ENCODE measurements around the gene TBCE. TPM values are rescaled to one million over a fixed set of nuclear protein-coding genes. Genes with fewer than 3 reads are reported as not detected.
"Not testable (repeated sequence)": the region's sequence is repeated elsewhere in the genome, so short reads cannot be mapped to it uniquely, and the experiment has no call there.

Gene TBCE
- total and polyA plus RNA-seq, 2 donors (not counting 1 experiment from before 2014, with no cell fraction given): 15.2 to 22.1 TPM

DNA sequence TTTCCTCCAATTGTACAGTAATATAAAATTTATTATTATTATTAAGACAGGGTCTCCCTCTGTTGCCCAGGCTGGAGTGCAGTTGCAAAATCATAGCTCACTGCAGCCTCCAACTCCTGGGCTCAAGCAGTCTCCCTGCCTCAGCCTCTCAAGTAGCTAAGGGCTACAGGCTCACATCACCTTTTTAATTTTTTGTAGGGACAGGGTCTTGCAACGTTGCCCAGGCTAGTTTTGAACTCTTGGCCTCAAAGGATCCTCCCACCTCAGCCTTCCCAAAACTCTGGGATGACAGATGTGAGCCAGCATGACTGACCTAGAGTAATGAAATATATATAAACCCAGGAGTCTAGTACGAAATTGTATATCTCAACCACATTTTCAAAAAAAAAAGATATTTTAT lies 87.9 kb downstream of the TBCE start:
- Mint-ChIP-seq H3K4me1 (no peaks in the 10 kb centered on the region), H3K27me3 (no peaks in the 10 kb centered on the region), H3K9me3 (ENCODE audit: insufficient read depth) (no peaks in the 10 kb centered on the region), H3K27ac (no peak overlapping the region), H3K4me3 (no peak overlapping the region)
- H3K4me1 ChIP-seq (ENCODE audit: control insufficient read depth in 2 of 2, insufficient read depth in 2 of 2, low read length in 2 of 2): no peaks in the 10 kb centered on the region
- no peaks in the 10 kb centered on the region for H3K79me2 ChIP-seq (ENCODE audit: control insufficient read depth, insufficient read depth, low read length)
- no peak overlapping the region for H3K27ac ChIP-seq (ENCODE audit: low read length in 2 of 2)
- DNase-seq (no peak), ATAC-seq (ENCODE audit: low read depth) (no peak)
- POLR2A ChIA-PET: no interaction called here
- H3K9me3 ChIP-seq (ENCODE audit: control extremely low read depth in 1 of 3, control insufficient read depth in 2 of 3, insufficient read depth in 1 of 3, low read length in 2 of 3): no peaks in the 10 kb centered on the region
- WGBS (ENCODE audit: insufficient coverage): no CpG with 5 or more reads among the region's 2 CpGs
- CTCF ChIA-PET: no interaction called here
- no peak overlapping the region for H2AFZ ChIP-seq (ENCODE audit: insufficient read depth, low read depth, low read length, poor library complexity, severe bottlenecking)
- no peak overlapping the region for H3K9ac ChIP-seq (ENCODE audit: low read length)
- H3K36me3 ChIP-seq (replicated peaks in 1 of 2; ENCODE audit: control extremely low read depth in 1 of 2, control insufficient read depth in 1 of 2, extremely low read depth in 1 of 2, insufficient read depth in 2 of 2, low read length in 1 of 2): peaks cover 3 to 7% of the 10 kb centered on the region in 2 experiments
- H3K27me3 ChIP-seq (replicated peaks in 1 of 4; ENCODE audit: control extremely low read depth in 1 of 4, control insufficient read depth in 3 of 4, insufficient read depth in 4 of 4, low read length in 3 of 4): no peaks in the 10 kb centered on the region
- no peak for TF ChIP-seq EZH2 (IDR thresholded peaks at IDR 0.05; ENCODE audit: borderline replicate concordance, insufficient read depth, low read depth, low read length, poor library complexity, severe bottlenecking)
- TF ChIP-seq, protein P1, sequence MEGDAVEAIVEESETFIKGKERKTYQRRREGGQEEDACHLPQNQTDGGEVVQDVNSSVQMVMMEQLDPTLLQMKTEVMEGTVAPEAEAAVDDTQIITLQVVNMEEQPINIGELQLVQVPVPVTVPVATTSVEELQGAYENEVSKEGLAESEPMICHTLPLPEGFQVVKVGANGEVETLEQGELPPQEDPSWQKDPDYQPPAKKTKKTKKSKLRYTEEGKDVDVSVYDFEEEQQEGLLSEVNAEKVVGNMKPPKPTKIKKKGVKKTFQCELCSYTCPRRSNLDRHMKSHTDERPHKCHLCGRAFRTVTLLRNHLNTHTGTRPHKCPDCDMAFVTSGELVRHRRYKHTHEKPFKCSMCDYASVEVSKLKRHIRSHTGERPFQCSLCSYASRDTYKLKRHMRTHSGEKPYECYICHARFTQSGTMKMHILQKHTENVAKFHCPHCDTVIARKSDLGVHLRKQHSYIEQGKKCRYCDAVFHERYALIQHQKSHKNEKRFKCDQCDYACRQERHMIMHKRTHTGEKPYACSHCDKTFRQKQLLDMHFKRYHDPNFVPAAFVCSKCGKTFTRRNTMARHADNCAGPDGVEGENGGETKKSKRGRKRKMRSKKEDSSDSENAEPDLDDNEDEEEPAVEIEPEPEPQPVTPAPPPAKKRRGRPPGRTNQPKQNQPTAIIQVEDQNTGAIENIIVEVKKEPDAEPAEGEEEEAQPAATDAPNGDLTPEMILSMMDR (IDR thresholded peaks at IDR 0.05): no peak
- intact Hi-C loops (cut with micrococcal nuclease): no loop called here
- no peak overlapping the region for H3K4me2 ChIP-seq (replicated peaks; ENCODE audit: low read depth, low read length, poor library complexity, severe bottlenecking)
- no peaks in the 10 kb centered on the region for H4K20me1 ChIP-seq (ENCODE audit: control insufficient read depth, insufficient read depth, low read length, poor library complexity, severe bottlenecking)
- H3K4me3 ChIP-seq (ENCODE audit: control extremely low read depth in 1 of 5, extremely low read depth in 1 of 5, insufficient read depth in 1 of 5, low read depth in 2 of 5, low read length in 4 of 5): no peak overlapping the region

DNA sequence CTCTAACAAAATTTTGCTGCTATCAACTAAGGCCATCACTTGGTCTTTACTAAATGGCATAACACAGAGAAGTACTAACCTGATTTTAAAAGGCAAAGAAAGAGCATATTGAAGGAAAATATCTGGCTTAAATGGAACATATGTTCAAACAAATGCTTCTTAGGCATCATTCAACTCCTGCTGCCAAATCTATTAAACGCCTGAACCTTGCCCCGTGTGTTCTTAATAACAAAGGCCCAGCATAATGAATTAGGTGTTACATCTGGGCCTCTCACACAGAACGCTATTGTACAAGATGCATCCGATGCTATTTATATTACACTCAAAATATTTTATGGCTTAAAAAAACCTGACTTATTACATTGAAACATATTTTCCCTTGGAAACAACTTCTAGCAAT lies 88.6 kb downstream of the TBCE start:
- ATAC-seq (ENCODE audit: low read depth) (no peak), DNase-seq (no peak)
- Histone ChIP-seq H3K27me3 (replicated peaks in 1 of 4; ENCODE audit: control extremely low read depth in 1 of 4, control insufficient read depth in 3 of 4, insufficient read depth in 4 of 4, low read length in 3 of 4) (no peaks in the 10 kb centered on the region), H3K4me2 (replicated peaks; ENCODE audit: low read depth, low read length, poor library complexity, severe bottlenecking) (no peak overlapping the region), H3K79me2 (ENCODE audit: control insufficient read depth, insufficient read depth, low read length) (no peaks in the 10 kb centered on the region), H3K9me3 (ENCODE audit: control extremely low read depth in 1 of 3, control insufficient read depth in 2 of 3, insufficient read depth in 1 of 3, low read length in 2 of 3) (no peaks in the 10 kb centered on the region), H3K9ac (ENCODE audit: low read length) (no peak overlapping the region), H2AFZ (ENCODE audit: insufficient read depth, low read depth, low read length, poor library complexity, severe bottlenecking) (no peak overlapping the region), H3K4me1 (ENCODE audit: control insufficient read depth in 2 of 2, insufficient read depth in 2 of 2, low read length in 2 of 2) (no peaks in the 10 kb centered on the region), H3K36me3 (replicated peaks in 1 of 2; ENCODE audit: control extremely low read depth in 1 of 2, control insufficient read depth in 1 of 2, extremely low read depth in 1 of 2, insufficient read depth in 2 of 2, low read length in 1 of 2) (peaks cover 3% of the 10 kb centered on the region in 2 experiments), H3K27ac (ENCODE audit: low read length in 2 of 2) (no peak overlapping the region), H3K4me3 (ENCODE audit: control extremely low read depth in 1 of 5, extremely low read depth in 1 of 5, insufficient read depth in 1 of 5, low read depth in 2 of 5, low read length in 4 of 5) (no peak overlapping the region), H4K20me1 (ENCODE audit: control insufficient read depth, insufficient read depth, low read length, poor library complexity, severe bottlenecking) (no peaks in the 10 kb centered on the region)
- intact Hi-C loops (cut with micrococcal nuclease): no loop called here
- Mint-ChIP-seq H3K27ac (no peak overlapping the region), H3K4me3 (no peak overlapping the region), H3K27me3 (no peaks in the 10 kb centered on the region), H3K4me1 (no peaks in the 10 kb centered on the region), H3K9me3 (ENCODE audit: insufficient read depth) (no peaks in the 10 kb centered on the region)
- ChIA-PET POLR2A (no interaction called here), CTCF (no interaction called here)
- WGBS (ENCODE audit: insufficient coverage): 100% methylated on average over 2 of the region's 4 CpGs
- TF ChIP-seq EZH2 (IDR thresholded peaks at IDR 0.05; ENCODE audit: borderline replicate concordance, insufficient read depth, low read depth, low read length, poor library complexity, severe bottlenecking): no peak
- TF ChIP-seq, protein P1 (IDR thresholded peaks at IDR 0.05): no peak

DNA sequence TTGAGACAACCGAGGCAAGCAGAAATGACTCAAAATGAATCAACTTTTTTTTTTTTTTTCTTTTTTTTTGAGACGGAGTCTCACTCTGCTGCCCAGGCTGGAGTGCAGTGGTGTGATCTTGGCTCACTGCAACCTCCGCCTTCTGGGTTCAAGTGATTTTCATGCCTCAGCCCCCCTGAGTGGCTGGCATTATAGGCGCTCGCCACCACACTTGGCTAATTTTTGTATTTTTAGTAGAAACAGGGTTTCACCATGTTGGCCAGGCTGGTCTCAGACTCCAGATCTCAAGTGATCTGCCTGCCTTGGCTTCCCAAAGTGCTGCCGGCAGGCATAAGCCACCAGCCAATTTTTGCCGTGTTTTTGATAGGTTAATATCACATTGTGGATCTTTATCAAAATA lies 90.6 kb downstream of the TBCE start:
- H4K20me1 ChIP-seq (ENCODE audit: control insufficient read depth, insufficient read depth, low read length, poor library complexity, severe bottlenecking); intact Hi-C loops (cut with micrococcal nuclease); H3K27me3 ChIP-seq (replicated peaks in 1 of 4; ENCODE audit: control extremely low read depth in 1 of 4, control insufficient read depth in 3 of 4, insufficient read depth in 4 of 4, low read length in 3 of 4); DNase-seq; H3K79me2 ChIP-seq (ENCODE audit: control insufficient read depth, insufficient read depth, low read length); H3K27ac ChIP-seq (ENCODE audit: low read length in 2 of 2); POLR2A ChIA-PET; H3K9me3 ChIP-seq (ENCODE audit: control extremely low read depth in 1 of 3, control insufficient read depth in 2 of 3, insufficient read depth in 1 of 3, low read length in 2 of 3); H3K36me3 ChIP-seq (replicated peaks in 1 of 2; ENCODE audit: control extremely low read depth in 1 of 2, control insufficient read depth in 1 of 2, extremely low read depth in 1 of 2, insufficient read depth in 2 of 2, low read length in 1 of 2); H3K27me3 Mint-ChIP-seq; H3K27ac Mint-ChIP-seq; H3K4me1 ChIP-seq (ENCODE audit: control insufficient read depth in 2 of 2, insufficient read depth in 2 of 2, low read length in 2 of 2); H3K9ac ChIP-seq (ENCODE audit: low read length); H3K4me2 ChIP-seq (replicated peaks; ENCODE audit: low read depth, low read length, poor library complexity, severe bottlenecking); H2AFZ ChIP-seq (ENCODE audit: insufficient read depth, low read depth, low read length, poor library complexity, severe bottlenecking); ATAC-seq (ENCODE audit: low read depth); H3K4me3 ChIP-seq (ENCODE audit: control extremely low read depth in 1 of 5, extremely low read depth in 1 of 5, insufficient read depth in 1 of 5, low read depth in 2 of 5, low read length in 4 of 5); CTCF ChIA-PET; H3K4me1 Mint-ChIP-seq; H3K9me3 Mint-ChIP-seq (ENCODE audit: insufficient read depth); H3K4me3 Mint-ChIP-seq: not testable (repeated sequence)
- 100% methylated on average over 5 of the region's 7 CpGs for WGBS (ENCODE audit: insufficient coverage)

Data from B cell (primary cell).